Hepatocyte (in vitro differentiated cells): ENCODE results near the gene SORCS2. TPM values are rescaled to one million over a fixed set of nuclear protein-coding genes. Genes with fewer than 3 reads are reported as not detected.

Experiments
- DNase-seq: peaks from one replicate; pipeline ENCODE4 v3.0.0-alpha.2; 2016; ENCODE audit warnings: low spot score
- H2AFZ ChIP-seq: fragments of 200-600 bp; sonication (generic); 2 replicates; pipeline ENCODE4 v1.6.0; 2016; ENCODE audit warnings: antibody characterized with exemption, mild to moderate bottlenecking
- H3K27ac ChIP-seq: fragments of 200-600 bp; sonication (generic); 2 replicates; pipeline ENCODE4 v1.5.1; 2016; ENCODE audit warnings: mild to moderate bottlenecking
- H3K27me3 ChIP-seq: fragments of 200-600 bp; sonication (generic); 2 replicates; pipeline ENCODE4 v1.6.1; 2016
- H3K36me3 ChIP-seq: fragments of 200-600 bp; sonication (generic); replicated peaks from 2 replicates; pipeline ENCODE4 v1.5.1; 2016; ENCODE audit warnings: low read depth; ENCODE audit not compliant: insufficient read depth
- H3K4me1 ChIP-seq: fragments of 200-600 bp; sonication (generic); 2 replicates; pipeline ENCODE4 v1.5.1; 2016; ENCODE audit warnings: mild to moderate bottlenecking, moderate library complexity; ENCODE audit not compliant: insufficient read depth
- H3K4me2 ChIP-seq: fragments of 200-600 bp; sonication (generic); 2 replicates; pipeline ENCODE4 v1.6.0; 2016
- H3K4me3 ChIP-seq: fragments of 200-600 bp; sonication (generic); 2 replicates; pipeline ENCODE4 v1.5.1; 2016; ENCODE audit warnings: mild to moderate bottlenecking
- H3K79me2 ChIP-seq: fragments of 200-600 bp; sonication (generic); 2 replicates; pipeline ENCODE4 v1.6.0; 2017; ENCODE audit warnings: mild to moderate bottlenecking
- H3K9me2 ChIP-seq: fragments of 200-600 bp; sonication (generic); replicated peaks from 2 replicates; pipeline ENCODE4 v1.6.0; 2017; ENCODE audit warnings: mild to moderate bottlenecking; ENCODE audit not compliant: insufficient read depth
- H3K9me3 ChIP-seq: fragments of 200-600 bp; sonication (generic); 2 replicates; pipeline ENCODE4 v1.5.1; 2016; ENCODE audit warnings: low read depth, mild to moderate bottlenecking
- H4K20me1 ChIP-seq: fragments of 200-600 bp; sonication (generic); 2 replicates; pipeline ENCODE4 v1.6.0; 2016; ENCODE audit warnings: mild to moderate bottlenecking; ENCODE audit not compliant: insufficient read depth, poor library complexity, severe bottlenecking
- EZH2 ChIP-seq: fragments of 200-600 bp; sonication (generic); IDR thresholded peaks from 2 replicates; pipeline ENCODE4 v1.6.1; 2016; ENCODE audit warnings: antibody characterized with exemption, mild to moderate bottlenecking, borderline replicate concordance
- EZH2phosphoT487 ChIP-seq: fragments of 200-600 bp; sonication (generic); IDR thresholded peaks from one replicate; pipeline ENCODE4 v1.6.1; 2018; ENCODE audit warnings: antibody characterized with exemption, mild to moderate bottlenecking, low read depth, moderate library complexity; ENCODE audit not compliant: unreplicated experiment, severe bottlenecking
- WGBS: methylation state at CpG from one replicate; pipeline ENCODE4 v1.1.6; 2016; ENCODE audit warnings: low lambda C conversion rate; ENCODE audit errors: missing lambda C conversion rate; 5-methylcytosine and 5-hydroxymethylcytosine counted together
- polyA plus RNA-seq: library from polyadenylated mRNA; unstranded; fragments of >200 nt; fragmentation: Nextera tagmentation; extraction: Ambion mirVana; gene quantifications from 2 replicates; pipeline ENCODE4 v1.2.1, GENCODE V29; 2016
- total RNA-seq: library from RNA; depleted of rRNA; stranded (reverse); fragments of >200 nt; gene quantifications from 2 replicates; pipeline ENCODE4 v1.2.3, GENCODE V29; 2014
- TF ChIP-seq, protein P1 (sequence below): fragments of 200-600 bp; sonication (generic); IDR thresholded peaks from 2 replicates; pipeline ENCODE4 v1.5.1; 2016; ENCODE audit warnings: antibody characterized with exemption, mild to moderate bottlenecking; ENCODE audit not compliant: poor library complexity

The SORCS2 gene
- total and polyA plus RNA-seq, 2 experiments from 2014 or later = 1.6 to 4.8 TPM

DNA sequence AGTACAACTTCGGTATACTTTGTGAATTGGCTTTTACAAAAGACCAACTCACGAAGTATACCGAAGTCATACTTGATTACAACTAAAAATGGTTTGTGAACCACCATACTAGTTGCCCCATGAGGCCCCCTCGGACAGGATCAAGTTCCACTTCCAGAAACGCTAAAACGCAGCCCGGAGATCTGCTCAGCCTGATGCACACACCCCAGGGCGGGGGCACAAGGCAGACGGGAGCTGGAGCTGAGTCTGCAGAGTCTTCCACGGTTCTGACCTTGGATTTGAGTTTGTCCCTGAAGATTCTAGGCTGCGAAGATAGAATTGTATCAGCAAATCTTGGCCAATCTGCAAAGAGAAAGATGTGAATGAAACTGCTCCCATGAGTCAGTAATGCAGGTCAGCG, 118.1 kb downstream of the SORCS2 start:
- DNase-seq = no peak
- Histone ChIP-seq H3K27ac (no peak overlapping the region), H3K4me2 (no peak overlapping the region), H3K36me3 (no peaks in the 10 kb centered on the region), H4K20me1 (no peaks in the 10 kb centered on the region), H3K79me2 (no peaks in the 10 kb centered on the region), H3K9me2 (no peaks in the 10 kb centered on the region), H3K4me3 (no peak overlapping the region), H3K27me3 (no peaks in the 10 kb centered on the region), H2AFZ (no peak overlapping the region), H3K9me3 (no peaks in the 10 kb centered on the region), H3K4me1 (no peaks in the 10 kb centered on the region)
- TF ChIP-seq EZH2 = no peak
- no peak for TF ChIP-seq EZH2phosphoT487
- TF ChIP-seq, protein P1, sequence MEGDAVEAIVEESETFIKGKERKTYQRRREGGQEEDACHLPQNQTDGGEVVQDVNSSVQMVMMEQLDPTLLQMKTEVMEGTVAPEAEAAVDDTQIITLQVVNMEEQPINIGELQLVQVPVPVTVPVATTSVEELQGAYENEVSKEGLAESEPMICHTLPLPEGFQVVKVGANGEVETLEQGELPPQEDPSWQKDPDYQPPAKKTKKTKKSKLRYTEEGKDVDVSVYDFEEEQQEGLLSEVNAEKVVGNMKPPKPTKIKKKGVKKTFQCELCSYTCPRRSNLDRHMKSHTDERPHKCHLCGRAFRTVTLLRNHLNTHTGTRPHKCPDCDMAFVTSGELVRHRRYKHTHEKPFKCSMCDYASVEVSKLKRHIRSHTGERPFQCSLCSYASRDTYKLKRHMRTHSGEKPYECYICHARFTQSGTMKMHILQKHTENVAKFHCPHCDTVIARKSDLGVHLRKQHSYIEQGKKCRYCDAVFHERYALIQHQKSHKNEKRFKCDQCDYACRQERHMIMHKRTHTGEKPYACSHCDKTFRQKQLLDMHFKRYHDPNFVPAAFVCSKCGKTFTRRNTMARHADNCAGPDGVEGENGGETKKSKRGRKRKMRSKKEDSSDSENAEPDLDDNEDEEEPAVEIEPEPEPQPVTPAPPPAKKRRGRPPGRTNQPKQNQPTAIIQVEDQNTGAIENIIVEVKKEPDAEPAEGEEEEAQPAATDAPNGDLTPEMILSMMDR = no peak
- 68% methylated on average over 12 of the region's 12 CpGs for WGBS

DNA sequence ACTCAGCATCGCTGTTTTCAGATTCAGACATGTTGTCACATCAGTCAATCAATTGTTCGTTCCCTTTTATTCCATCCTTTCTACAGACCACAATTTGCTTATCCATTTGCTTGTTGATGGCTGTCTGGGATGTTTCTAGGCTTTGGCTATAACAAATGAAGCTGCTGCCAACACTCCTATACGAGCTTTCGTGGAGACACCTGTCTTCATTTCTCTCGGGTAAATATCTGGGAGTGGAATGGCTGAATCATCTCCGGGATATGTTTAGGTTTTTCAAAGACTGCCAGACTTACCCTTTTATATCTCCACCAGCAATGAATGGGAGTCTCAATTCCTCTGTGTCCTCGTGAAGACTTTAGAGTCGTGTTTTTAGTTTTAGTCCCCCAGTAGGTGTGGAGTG, 118.9 kb downstream of the SORCS2 start:
- TF ChIP-seq, protein P1 = no peak
- no peak for TF ChIP-seq EZH2phosphoT487
- Histone ChIP-seq H3K27ac (no peak overlapping the region), H3K79me2 (no peaks in the 10 kb centered on the region), H3K9me3 (no peaks in the 10 kb centered on the region), H3K27me3 (no peaks in the 10 kb centered on the region), H3K4me1 (no peaks in the 10 kb centered on the region), H3K36me3 (no peaks in the 10 kb centered on the region), H3K9me2 (no peaks in the 10 kb centered on the region), H2AFZ (no peak overlapping the region), H4K20me1 (no peaks in the 10 kb centered on the region), H3K4me2 (no peak overlapping the region), H3K4me3 (no peak overlapping the region)
- DNase-seq = no peak
- WGBS = 83% methylated on average over 8 of the region's 8 CpGs

DNA sequence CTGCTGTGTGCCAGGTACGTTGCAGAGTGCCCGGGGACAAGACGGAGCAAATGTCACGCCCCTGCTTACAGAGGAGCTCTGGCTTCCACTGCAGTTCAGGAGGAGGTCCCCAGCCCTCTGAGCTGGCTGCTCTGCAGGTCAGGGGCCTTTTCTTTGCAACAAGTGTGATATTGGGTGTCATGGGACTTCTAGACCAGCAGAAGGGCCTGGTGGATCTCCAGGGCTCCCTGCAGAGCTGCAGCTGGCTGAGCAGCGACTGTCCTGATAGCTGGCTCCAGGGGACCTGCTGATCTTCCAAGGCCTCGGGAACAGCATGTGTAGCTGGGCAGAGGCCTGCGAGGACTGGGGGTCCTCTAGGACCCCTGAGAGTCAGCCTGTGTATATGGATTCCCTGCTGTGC, 120.4 kb downstream of the SORCS2 start:
- H3K27me3 ChIP-seq = no peaks in the 10 kb centered on the region
- 88% methylated on average over 7 of the region's 7 CpGs for WGBS
- no peaks in the 10 kb centered on the region for H3K4me1 ChIP-seq
- H3K9me3 ChIP-seq = no peaks in the 10 kb centered on the region
- no peaks in the 10 kb centered on the region for H3K36me3 ChIP-seq
- no peak overlapping the region for H3K4me2 ChIP-seq
- TF ChIP-seq, protein P1 = no peak
- no peak for TF ChIP-seq EZH2phosphoT487
- TF ChIP-seq EZH2 = no peak
- no peaks in the 10 kb centered on the region for H3K79me2 ChIP-seq
- no peak overlapping the region for H2AFZ ChIP-seq
- no peaks in the 10 kb centered on the region for H4K20me1 ChIP-seq
- H3K9me2 ChIP-seq = no peaks in the 10 kb centered on the region
- H3K4me3 ChIP-seq = no peak overlapping the region
- DNase-seq = no peak
- no peak overlapping the region for H3K27ac ChIP-seq

DNA sequence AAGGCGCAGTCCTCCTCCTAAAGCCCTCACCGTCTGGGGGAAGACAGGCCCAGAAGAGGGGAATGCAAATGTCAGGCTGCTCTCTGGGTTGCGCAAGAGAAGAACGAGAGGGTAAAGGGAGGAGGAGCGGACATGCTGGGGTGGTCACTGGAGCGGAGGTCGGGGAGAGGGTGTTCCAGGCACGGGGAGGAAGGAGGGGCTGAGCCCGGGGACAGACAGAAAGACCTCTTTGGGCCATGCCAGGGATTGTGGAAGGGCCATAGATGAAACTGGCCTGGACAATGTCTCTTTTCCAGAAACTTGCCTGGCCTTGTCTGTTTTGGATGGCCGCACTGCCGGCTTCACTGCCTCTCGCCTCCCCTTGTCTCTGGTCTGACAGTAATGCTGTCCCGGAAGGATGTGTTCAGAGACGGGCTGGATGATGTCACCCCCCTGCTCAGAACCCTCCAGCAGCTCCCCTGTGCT, 121.0 kb downstream of the SORCS2 start:
- Histone ChIP-seq H4K20me1 (no peaks in the 10 kb centered on the region), H3K79me2 (no peaks in the 10 kb centered on the region), H3K36me3 (no peaks in the 10 kb centered on the region), H3K4me1 (no peaks in the 10 kb centered on the region), H2AFZ (no peak overlapping the region), H3K9me3 (no peaks in the 10 kb centered on the region), H3K27me3 (no peaks in the 10 kb centered on the region), H3K4me2 (no peak overlapping the region), H3K27ac (no peak overlapping the region), H3K4me3 (no peak overlapping the region), H3K9me2 (no peaks in the 10 kb centered on the region)
- 61% methylated on average over 12 of the region's 14 CpGs for WGBS
- no peak for TF ChIP-seq EZH2
- TF ChIP-seq EZH2phosphoT487 = no peak
- TF ChIP-seq, protein P1 = no peak
- DNase-seq = no peak
